ENCODE measurements around the gene ELF4.

Gene ELF4

DNA sequence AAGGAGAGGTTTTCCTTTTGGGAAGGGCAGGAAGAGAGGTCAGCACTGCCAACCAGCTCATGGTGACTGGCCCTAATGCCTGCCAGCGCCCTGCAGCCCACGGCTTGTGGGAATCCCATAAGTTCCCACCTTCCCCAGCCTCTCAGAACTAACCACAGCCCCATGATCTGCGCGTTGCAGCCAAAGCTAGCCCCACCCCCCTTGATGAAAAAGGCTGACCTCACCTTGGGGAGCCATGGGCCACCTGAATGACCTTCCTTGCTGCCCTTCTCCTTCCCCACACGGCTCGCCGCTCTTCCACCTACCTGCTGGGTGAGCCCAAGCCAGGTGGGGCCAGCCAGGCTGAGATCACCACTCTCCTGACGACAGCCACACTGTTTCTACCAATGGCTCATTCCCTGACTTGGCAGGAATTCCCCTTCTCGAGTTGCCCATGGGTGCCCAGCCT lies 3.9 kb upstream of the ELF4 start:
- DNase-seq (ENCODE audit: low spot score), result no peak

- DNase-seq (ENCODE audit: low spot score), result no peak
These were observed 1.2 kb upstream of the ELF4 start for GRCh38 chrX:130111220-130112154.

- DNase-seq (ENCODE audit: low spot score), result no peak
These were observed 593 bp downstream of the ELF4 start for GRCh38 chrX:130109429-130110378.

DNA sequence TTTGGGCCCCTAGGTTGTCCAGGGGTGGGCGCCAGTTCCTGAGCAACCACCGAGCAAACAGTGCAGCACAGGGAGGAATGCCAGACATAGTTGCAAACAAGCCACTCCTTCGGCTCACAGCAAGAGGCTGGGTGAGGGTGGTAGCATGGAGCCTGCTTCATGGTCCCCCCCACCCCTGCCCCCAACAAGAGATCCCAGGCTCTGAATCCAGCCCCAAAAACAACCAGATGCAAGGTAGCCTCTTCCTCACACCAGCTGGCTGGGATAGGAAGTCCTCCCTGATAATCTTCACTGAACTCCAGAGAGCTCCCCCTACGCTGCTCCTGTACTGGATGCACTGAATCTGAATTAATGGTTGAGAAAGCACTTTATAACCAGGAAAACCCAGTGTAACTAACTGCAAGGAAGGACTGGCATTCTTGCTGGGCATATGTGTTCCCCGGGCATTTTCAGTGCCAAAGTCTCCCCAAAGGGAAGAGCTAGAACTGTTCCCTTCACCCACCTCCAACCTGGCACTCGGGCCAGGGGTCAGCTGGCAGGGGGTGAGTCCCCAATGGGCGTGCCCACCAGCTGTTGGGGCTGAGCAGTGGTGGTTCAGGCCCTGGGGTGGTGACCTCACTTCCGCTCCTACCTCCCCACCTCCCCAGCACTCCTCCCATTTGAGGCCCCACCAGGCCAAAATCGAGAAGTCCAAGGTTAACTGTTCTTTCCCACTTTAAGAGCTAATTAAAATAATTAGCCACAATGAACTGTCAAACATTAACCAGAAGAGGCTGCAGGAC lies 1.5 kb downstream of the ELF4 start:
- DNase-seq (ENCODE audit: low spot score), result peak; percentile 52

- no peak for DNase-seq (ENCODE audit: low spot score)
These were observed 4.2 kb downstream of the ELF4 start for GRCh38 chrX:130106071-130106470.

DNA sequence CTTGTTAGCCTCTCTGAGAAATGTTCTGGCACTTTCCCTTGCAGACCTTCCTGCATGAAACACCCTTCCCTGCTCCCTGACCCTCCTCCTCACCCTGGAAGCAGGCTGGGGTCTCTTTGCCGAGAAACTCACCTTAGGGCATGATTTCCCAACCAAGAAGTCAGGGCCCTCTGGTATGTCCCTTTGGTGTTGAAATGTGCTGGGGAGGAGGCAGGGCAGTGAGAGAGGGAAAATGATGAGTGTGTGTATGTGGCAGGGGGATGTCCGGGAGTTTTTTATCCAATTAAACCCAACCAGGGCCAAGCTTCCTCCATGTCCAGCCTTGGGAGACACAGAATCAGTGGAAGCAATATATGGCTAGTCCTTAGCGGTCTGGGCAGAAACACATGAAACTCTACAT lies 5.1 kb downstream of the ELF4 start:
- DNase-seq (ENCODE audit: low spot score), result no peak

GRCh38 chrX:130103605-130104004 lies 6.7 kb downstream of the ELF4 start:
- DNase-seq (ENCODE audit: low spot score), result no peak

DNA sequence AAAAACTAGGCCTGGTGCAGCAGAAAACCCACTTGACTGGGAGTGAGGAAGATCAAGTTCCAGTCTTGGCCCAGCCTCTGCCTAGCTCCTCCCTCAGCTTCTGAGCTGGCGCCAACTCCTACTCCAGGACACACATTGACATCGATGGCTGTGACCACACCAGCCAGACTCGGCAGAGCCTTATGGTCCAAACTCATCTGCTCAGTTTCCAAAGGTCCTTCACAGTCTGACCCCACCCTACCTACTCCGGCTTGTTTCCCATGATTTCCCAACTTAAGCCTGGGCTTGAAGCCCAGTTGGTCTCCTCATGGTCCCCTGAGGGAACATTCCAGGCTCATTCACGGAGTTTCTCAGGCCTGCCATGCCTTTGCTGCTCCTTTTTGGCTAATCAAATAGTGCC lies 10.1 kb downstream of the ELF4 start:
- DNase-seq (ENCODE audit: low spot score), result no peak

- DNase-seq (ENCODE audit: low spot score), result no peak
These were observed 12.1 kb downstream of the ELF4 start for GRCh38 chrX:130098210-130098552.

DNA sequence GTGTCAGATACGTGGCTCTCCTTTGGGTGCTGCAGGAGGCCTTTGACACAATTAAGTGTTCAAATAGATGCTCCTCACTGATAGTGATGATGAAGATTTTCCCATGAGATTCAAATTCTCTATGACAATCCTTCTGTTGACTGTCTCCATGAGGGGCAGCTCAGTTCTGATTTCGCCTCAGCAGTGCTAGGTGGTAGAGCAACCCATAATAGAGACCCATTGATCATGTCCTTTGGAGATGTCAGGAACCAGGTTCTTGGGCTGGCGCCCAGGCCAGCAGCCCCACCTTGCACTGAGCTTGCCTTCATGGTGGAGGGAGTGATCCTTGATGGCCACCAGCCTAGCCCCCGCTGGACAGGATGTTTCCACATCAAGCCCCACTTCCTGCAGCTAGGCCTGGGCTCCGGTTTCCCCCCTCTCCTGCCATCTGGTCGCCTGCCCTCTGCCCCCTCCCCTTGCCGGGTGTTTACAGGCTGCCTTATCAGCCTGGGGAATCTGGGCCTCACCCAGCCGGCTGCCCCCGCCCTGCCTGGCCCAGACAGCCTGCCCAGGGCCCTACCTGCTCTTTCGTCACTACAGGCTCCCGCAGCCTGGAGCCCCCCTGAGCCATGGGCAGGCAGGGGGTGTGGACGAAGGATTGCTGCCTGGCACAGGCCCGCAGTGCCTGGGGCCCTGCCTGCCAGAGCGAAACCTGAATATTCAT lies 12.6 kb downstream of the ELF4 start:
- no peak for DNase-seq (ENCODE audit: low spot score)

DNA sequence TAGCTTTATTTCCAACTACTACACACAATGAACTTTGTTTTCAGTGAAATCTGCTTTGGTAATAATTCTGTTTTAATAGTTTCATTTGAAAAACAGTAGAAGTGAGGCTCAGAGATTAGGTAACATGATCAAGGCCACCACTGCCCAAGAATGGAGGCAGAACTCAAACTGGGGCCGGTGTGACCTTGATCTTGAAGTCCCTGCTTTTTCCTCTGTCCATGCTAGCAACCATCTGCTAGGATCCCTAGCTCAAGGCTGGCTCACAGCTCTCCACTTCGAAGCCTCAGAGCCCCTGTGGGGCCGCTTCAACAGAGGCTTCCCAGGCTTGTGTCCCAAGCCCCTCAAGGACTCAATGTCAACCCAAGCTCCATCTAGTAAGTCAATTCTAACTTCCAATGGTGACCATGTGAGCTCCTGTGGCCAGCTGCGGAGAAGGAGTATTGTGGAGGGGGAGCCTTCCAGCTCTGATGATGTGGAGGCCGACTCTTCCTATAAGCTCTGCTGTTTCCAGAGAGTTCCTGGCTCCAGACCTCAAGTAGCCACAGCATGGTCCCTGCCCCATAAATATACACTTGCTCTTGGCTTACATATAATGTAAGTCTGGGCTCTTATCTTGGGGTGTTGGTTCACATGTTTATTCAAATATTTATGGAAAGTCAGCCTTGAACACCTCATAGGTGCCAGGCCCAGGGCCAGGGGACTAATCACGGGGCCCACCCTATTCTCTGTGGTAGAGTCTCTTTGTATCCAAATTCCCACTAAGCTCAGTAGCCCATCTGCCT lies 14.9 kb downstream of the ELF4 start:
- no peak for DNase-seq (ENCODE audit: low spot score)

DNA sequence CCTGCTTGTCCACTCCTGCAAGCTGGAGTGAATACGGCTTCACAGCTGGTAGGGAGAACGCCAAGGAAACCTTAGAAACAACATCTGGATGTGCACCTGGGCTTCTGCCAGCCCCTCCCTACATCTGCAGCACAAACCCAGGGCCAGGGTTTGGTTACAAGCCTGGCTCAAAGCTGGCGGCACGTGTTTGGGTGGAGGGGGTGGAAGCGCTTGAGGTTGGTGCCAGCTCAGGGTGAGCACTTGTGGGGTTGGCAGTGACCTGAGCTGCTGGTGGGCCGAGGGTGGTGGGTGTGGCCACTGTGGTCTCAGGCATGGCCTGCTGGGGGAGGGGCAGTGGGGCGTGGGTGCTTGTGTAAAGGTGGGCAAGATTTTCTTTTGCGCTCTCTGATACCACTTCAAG lies 15.6 kb downstream of the ELF4 start:
- DNase-seq (ENCODE audit: low spot score), result no peak

GRCh38 chrX:130093271-130093670 lies 17.0 kb downstream of the ELF4 start:
- DNase-seq (ENCODE audit: low spot score), result no peak

- DNase-seq (ENCODE audit: low spot score), result peak; percentile 89
These were observed 18.2 kb downstream of the ELF4 start for GRCh38 chrX:130091980-130092522.

DNA sequence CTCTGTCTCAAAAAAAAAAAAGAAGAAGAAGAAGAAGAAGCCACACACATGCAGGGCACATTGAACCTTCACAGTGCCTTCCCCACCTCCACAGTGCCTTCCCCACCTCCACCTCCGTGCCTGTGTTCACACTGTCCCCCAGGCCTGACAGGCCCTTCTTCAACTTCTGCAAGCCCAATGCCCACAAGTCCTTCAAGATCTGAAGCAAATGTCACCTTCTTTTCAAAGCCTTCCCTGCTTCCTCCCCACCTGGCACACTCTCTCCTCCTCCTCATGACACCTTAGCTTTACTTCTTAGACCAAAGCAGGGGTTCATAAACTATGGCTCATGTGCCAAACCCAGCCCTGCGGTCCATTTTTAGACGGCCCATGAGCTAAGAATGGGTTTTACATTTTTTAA lies 19.9 kb downstream of the ELF4 start:
- DNase-seq (ENCODE audit: low spot score), result no peak

DNA sequence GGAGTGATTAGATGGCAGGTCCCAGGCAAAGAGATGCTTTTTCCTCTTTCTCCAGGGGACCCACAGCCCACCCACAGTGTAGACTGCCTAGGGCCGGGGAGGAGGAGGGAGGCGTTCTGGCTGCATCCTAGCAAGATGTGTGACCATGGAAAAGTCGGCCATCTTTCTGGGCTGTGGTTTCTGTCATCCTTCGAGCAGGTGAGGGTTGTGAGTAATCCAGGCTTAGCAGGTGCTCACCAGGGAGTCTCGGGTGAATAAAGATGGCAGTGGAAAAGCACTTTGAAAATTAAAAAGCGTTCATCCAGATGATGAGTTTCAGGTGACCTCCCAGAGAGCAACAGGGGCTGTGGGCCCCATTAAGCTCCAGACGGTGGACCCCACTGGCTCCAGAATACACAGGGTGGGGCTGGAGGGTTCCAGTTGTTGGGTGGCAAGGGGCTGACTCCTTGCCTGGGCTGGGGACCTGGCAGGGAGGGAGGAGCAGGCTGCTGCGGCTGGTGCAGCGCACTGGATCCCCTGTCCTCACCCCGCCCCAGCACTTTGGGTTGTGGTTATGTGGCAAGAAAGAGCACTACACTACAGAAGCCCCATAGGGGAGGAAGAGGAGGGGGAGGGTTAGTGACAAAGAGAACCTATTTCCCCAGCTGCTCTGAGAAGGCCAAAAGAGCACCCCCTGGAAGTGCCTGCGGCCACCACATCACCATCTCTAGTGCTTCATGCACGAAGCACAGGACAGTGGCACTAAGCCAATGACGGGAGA lies 23.7 kb downstream of the ELF4 start:
- DNase-seq (ENCODE audit: low spot score), result peak; percentile 83

DNA sequence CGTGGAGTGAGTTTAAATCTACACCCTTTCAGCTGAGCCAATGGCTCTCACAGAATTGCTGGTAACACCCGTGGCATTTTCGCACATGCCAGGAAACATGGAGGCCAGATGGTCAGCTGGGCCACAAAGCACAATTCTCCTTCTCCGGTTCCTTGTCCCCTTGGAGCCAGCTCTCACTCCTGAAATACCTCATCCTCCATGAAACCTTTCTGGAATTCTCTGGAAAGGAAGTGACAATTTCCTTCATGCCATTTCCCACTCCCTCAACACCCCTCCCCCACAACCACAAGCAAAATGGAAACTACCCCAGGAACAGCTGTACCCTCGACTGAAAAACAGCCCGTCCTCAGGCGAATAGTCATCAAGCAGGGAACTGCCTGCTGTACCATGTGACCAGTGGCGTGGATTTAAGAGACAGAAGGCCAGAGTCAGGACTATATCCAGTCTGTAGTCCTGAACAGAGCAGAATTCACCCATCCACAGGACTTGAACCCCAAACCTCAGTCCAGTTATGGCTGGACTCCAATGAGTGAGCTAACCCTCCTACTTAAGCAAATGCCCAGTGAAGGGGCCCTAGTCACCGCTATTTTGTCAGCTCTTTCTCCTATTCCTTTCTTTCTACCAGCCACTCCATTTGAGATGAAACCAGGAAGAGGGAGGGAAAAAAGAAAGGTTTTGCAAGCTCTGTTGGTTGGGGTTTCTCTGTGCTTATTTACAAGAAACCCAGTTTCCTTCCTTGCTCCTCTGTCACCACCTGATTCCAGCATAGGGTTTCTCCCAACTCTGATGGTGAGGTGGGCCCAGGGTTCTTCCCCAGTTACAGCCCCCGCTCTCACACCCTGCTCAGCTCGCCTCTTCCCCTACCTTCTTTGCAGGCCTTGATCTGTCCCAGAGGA lies 24.5 kb downstream of the ELF4 start:
- peak; percentile 50 for DNase-seq (ENCODE audit: low spot score)

DNA sequence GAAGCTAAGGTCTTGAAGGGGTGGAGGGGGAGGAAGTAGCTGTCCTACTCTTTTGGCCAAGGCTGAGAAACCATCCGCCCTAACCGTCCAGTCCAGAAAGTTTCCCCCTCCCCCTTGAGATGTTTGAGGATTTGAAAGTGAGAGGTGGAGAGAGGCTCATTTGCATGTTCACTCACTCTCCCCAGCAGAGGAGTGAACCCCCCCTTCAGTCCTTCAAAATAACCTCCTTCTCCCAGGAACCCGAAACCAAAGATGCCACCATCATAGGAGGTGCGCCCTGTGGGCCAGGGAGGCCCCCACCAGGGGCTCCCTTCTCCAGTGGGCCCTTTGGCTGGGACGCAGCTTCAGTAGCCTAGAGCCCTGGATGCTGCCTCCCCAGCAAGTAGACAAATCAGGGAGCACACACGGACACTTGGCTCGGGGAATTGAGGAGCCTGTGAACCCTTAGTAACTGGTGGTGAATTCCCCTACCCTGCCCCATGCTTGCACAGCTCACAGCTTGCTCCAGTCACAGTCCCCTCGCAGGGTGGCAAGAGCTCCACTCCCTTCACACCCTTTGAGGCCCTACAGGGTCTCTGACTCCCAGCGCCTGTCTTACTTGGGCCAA lies 25.6 kb downstream of the ELF4 start:
- peak; percentile 28 for DNase-seq (ENCODE audit: low spot score)
